Stomach (tissue), 4 donors: ENCODE results near the gene HAT1.

Source experiments
- CTCF ChIP-seq, 7 experiments: fragments of 450-650 bp in 4 of 7; fragments of 200-600 bp in 3 of 7; sonication (generic) in 3 of 7; IDR thresholded peaks; one replicate each; pipeline ENCODE4 v1.5.1; 2016 to 2019; ENCODE audit warnings: antibody characterized with exemption in 7 of 7, control low read depth in 2 of 7, mild to moderate bottlenecking in 1 of 7
- POLR2A ChIP-seq, 4 donors: fragments of 450-650 bp; IDR thresholded peaks; one replicate each; pipeline ENCODE4 v1.6.1; 2016; ENCODE audit warnings: antibody characterized with exemption in 4 of 4, control low read depth in 2 of 4, mild to moderate bottlenecking in 1 of 4, moderate library complexity in 1 of 4

GRCh38 chr2:172000696-172001361 is 78.6 kb downstream of the HAT1 start:
- TF ChIP-seq POLR2A (IDR thresholded peaks at IDR 0.05) (no peak), CTCF (IDR thresholded peaks at IDR 0.05) (no peak)
